ENCODE measurements around the gene CAB39L.

Gene CAB39L

DNA sequence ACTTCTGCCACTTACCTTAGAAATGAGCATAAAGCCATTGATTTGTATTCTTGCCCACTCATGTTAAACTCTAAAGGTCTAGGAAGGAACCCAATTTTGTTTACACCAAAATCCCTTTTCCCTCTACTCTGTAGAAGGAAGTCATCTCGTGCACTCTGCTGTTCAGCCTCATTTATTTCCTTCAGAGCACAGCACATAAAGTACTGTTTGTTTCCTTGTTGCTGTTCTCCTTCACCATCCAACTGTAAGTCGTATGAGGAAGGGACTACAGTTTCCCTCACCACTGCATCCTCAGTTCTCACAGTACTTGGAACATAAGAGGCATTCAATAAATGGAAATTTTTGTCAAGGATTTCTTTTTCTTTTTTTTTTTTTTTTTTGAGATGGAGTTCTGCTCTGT lies 171.6 kb downstream of the CAB39L start:
- no peaks in the 10 kb centered on the region for H3K4me1 ChIP-seq (ENCODE audit: control insufficient read depth, insufficient read depth, low read length)
- H3K27me3 ChIP-seq (ENCODE audit: control insufficient read depth, insufficient read depth, low read length, poor library complexity, severe bottlenecking) = no peaks in the 10 kb centered on the region
- no peaks in the 10 kb centered on the region for H3K36me3 ChIP-seq (ENCODE audit: control insufficient read depth, insufficient read depth, low read length)
- H3K27ac ChIP-seq (ENCODE audit: insufficient read depth, low read depth, low read length, poor library complexity, severe bottlenecking) = no peak overlapping the region
- H3K9me3 ChIP-seq (ENCODE audit: control insufficient read depth, low read length) = no peaks in the 10 kb centered on the region
- 81 to 85% methylated on average over 2 of the region's 2 CpGs for WGBS, 2 experiments
- no peak overlapping the region for H3K4me3 ChIP-seq (ENCODE audit: insufficient read depth, low read depth, low read length)

DNA sequence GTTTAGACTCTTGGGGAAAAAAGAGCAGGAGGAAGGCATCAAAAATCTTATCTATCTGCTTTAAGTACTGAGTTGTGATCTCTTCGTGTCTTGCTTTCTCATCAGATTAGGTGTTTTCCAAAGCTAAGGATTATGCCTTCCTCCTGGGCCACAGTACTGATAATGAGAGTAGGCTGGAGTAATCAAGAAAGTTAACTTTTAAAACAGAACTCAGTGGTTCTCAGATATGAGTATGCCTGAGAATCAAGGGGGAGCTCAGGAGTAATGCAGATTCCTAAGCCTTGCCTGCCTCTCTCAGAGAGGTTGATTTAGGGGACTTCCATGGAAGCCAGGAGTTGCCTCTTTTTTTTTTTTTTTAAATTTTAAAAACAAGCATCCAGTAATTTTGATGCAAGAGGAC lies 172.6 kb downstream of the CAB39L start:
- Histone ChIP-seq H3K4me1 (ENCODE audit: control insufficient read depth, insufficient read depth, low read length) (no peaks in the 10 kb centered on the region), H3K27ac (ENCODE audit: insufficient read depth, low read depth, low read length, poor library complexity, severe bottlenecking) (no peak overlapping the region), H3K4me3 (ENCODE audit: insufficient read depth, low read depth, low read length) (no peak overlapping the region), H3K36me3 (ENCODE audit: control insufficient read depth, insufficient read depth, low read length) (no peaks in the 10 kb centered on the region), H3K27me3 (ENCODE audit: control insufficient read depth, insufficient read depth, low read length, poor library complexity, severe bottlenecking) (no peaks in the 10 kb centered on the region), H3K9me3 (ENCODE audit: control insufficient read depth, low read length) (no peaks in the 10 kb centered on the region)
- 44 to 71% methylated on average over 1 of the region's 1 CpG for WGBS, 2 experiments

DNA sequence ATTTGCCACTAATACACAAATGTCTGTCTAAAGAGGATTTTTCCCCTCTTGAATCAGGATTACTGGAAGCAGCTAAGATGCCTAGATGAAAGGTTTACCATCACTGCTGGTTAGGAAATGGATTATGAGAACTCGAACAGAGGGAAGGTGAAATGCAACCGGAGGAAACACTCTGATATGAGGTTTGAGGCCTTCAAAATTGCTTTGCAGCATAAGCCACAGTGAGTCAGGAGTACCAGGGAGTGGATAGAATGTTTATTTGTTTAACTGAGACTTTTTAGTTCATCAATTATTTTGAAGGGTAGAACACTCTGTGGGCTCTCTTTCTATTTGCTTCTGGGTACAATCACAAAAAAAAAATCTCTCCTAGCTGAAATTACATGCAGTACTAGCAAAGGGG lies 178.0 kb downstream of the CAB39L start:
- Histone ChIP-seq H3K4me3 (ENCODE audit: insufficient read depth, low read depth, low read length) (no peak overlapping the region), H3K4me1 (ENCODE audit: control insufficient read depth, insufficient read depth, low read length) (no peaks in the 10 kb centered on the region), H3K27me3 (ENCODE audit: control insufficient read depth, insufficient read depth, low read length, poor library complexity, severe bottlenecking) (no peaks in the 10 kb centered on the region), H3K27ac (ENCODE audit: insufficient read depth, low read depth, low read length, poor library complexity, severe bottlenecking) (no peak overlapping the region), H3K9me3 (ENCODE audit: control insufficient read depth, low read length) (no peaks in the 10 kb centered on the region), H3K36me3 (ENCODE audit: control insufficient read depth, insufficient read depth, low read length) (no peaks in the 10 kb centered on the region)
- 95 to 97% methylated on average over 2 of the region's 2 CpGs for WGBS, 2 experiments

DNA sequence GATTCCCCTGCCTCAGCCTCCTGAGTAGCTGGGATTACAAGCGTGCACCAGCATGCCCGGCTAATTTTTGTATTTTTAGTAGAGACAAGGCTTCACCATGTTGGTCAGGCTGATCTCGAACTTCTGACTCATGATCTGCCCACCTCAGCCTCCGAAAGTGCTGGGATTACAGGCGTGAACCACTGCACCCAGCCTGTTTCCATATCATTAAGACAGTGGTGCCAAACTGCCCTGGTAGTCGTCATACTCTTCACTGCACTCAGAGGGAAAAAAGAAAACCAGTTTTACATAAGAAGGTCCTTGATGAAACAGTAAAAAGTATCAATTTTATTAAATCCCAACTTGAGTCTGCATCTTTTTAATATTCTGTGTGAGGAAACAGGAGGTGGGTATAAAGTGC lies 181.2 kb downstream of the CAB39L start:
- Histone ChIP-seq H3K27ac (ENCODE audit: insufficient read depth, low read depth, low read length, poor library complexity, severe bottlenecking) (no peak overlapping the region), H3K36me3 (ENCODE audit: control insufficient read depth, insufficient read depth, low read length) (no peaks in the 10 kb centered on the region), H3K27me3 (ENCODE audit: control insufficient read depth, insufficient read depth, low read length, poor library complexity, severe bottlenecking) (no peaks in the 10 kb centered on the region), H3K9me3 (ENCODE audit: control insufficient read depth, low read length) (no peaks in the 10 kb centered on the region), H3K4me3 (ENCODE audit: insufficient read depth, low read depth, low read length) (no peak overlapping the region), H3K4me1 (ENCODE audit: control insufficient read depth, insufficient read depth, low read length) (no peaks in the 10 kb centered on the region)
- 91 to 93% methylated on average over 6 of the region's 6 CpGs for WGBS, 2 experiments

DNA sequence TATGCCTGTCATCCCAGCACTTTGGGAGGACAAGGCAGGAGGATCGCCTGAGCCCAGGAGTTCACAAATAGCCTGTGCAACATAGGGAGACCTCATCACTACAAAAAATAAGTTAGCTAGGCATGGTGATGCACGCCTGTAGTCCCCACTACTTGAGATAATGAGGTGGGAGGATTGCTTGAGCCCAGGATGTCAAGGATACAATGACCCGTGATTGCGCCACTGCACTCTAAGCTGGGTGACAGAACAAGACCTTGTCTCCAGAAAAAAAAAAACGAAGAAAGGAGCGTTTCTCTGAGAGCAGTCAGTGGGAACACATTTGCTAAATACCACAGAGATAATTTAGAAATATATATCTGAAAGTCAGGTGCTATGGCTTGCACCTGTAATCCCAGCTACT lies 184.3 kb downstream of the CAB39L start:
- 84 to 92% methylated on average over 6 of the region's 6 CpGs for WGBS, 2 experiments
- no peak overlapping the region for H3K27ac ChIP-seq (ENCODE audit: insufficient read depth, low read depth, low read length, poor library complexity, severe bottlenecking)

More for the DNA sequence above, 184.3 kb downstream of the CAB39L start:
- no peaks in the 10 kb centered on the region for H3K4me1 ChIP-seq (ENCODE audit: control insufficient read depth, insufficient read depth, low read length)
- no peak overlapping the region for H3K4me3 ChIP-seq (ENCODE audit: insufficient read depth, low read depth, low read length)
- no peaks in the 10 kb centered on the region for H3K9me3 ChIP-seq (ENCODE audit: control insufficient read depth, low read length)
- no peaks in the 10 kb centered on the region for H3K36me3 ChIP-seq (ENCODE audit: control insufficient read depth, insufficient read depth, low read length)
- no peaks in the 10 kb centered on the region for H3K27me3 ChIP-seq (ENCODE audit: control insufficient read depth, insufficient read depth, low read length, poor library complexity, severe bottlenecking)
